ENCODE results near the gene IMMT. TPM values are rescaled to one million over a fixed set of nuclear protein-coding genes. Genes with fewer than 3 reads are reported as not detected.

Gene IMMT
- total and polyA plus RNA-seq, 9 of the 15 experiments (the other 6 are each of a cell fraction or from before 2014, with no cell fraction given) = 119 to 294 (median 140) TPM

DNA sequence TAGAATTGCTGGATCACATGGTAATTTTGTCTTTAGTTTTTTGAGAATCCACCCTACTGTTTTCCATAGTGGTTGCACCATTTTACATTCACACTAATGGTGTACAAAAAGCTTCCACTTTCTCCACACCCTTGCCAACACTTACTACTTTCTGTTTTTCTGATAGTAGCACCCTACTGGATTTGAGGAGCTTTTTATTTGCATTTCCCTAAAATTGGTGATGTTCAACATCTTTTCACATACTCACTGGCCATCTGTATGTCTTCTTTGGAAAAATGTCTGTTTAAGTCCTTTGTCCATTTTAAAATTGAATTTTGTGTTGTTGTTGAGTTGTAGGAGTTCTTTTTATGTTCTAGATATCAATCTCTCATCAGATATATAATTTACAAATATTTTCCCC, 93.1 kb downstream of the IMMT start:
- TF ChIP-seq PYGO2 (tag; IDR thresholded peaks at IDR 0.05) = no peak
- TF ChIP-seq RBM25 (IDR thresholded peaks at IDR 0.05; ENCODE audit: low read depth, low read length, severe bottlenecking) = peak; percentile 48
- H3K4me2 ChIP-seq (ENCODE audit: insufficient read depth, low read length) = no peak overlapping the region
- H3K79me2 ChIP-seq (ENCODE audit: control insufficient read depth, insufficient read depth, low read length) = peaks cover 96% of the 10 kb centered on the region
- POLR2A ChIA-PET = no interaction called here
- peaks cover 0 to 11% of the 10 kb centered on the region in 2 experiments; a peak in 3 of 5 replicates for H3K4me1 ChIP-seq (replicated peaks in 1 of 2; ENCODE audit: control insufficient read depth in 2 of 2, insufficient read depth in 2 of 2, low read length in 2 of 2)
- no peak overlapping the region for H3K4me3 ChIP-seq
- H3K27ac ChIP-seq (ENCODE audit: extremely low read depth, low read depth, low read length) = no peak overlapping the region
- no peak for DNase-seq (ENCODE audit: extremely low read depth in 1 of 4, low spot score in 3 of 4)
- H3K9me3 ChIP-seq (replicated peaks; ENCODE audit: control insufficient read depth, insufficient read depth, low read depth, low read length) = no peaks in the 10 kb centered on the region
- no TSS peak for BruUV-seq (replicated peaks)
- intact Hi-C loops (cut with micrococcal nuclease) (loop anchor here (10.0 kb wide), 1 partner anchor 687 kb away; the partner anchor contains the start of genes CAPG and SH2D6), in situ Hi-C loops (cut with MboI) (no loop called here)
- H3K36me3 ChIP-seq (ENCODE audit: control insufficient read depth, insufficient read depth, low read length) = peaks cover 75% of the 10 kb centered on the region
- ATAC-seq = no peak
- no peak overlapping the region for H2AFZ ChIP-seq (ENCODE audit: low read depth, low read length)
- no peaks in the 10 kb centered on the region for H3K27me3 ChIP-seq (ENCODE audit: control insufficient read depth in 2 of 2, insufficient read depth in 2 of 2, low read length in 2 of 2)
- no peak for FAIRE-seq
- H3K9ac ChIP-seq (ENCODE audit: insufficient read depth in 1 of 2, low read depth in 2 of 2, low read length in 2 of 2) = no peak overlapping the region
- no peaks in the 10 kb centered on the region for H3K9me1 ChIP-seq (ENCODE audit: control insufficient read depth, insufficient read depth, low read length)
- peaks cover 7% of the 10 kb centered on the region; the same call in 1 of the 2 replicates for H4K20me1 ChIP-seq (replicated peaks; ENCODE audit: control insufficient read depth, insufficient read depth, low read length)
- CTCF ChIA-PET (ENCODE audit: low intra/inter-chr PET ratio) = no interaction called here

DNA sequence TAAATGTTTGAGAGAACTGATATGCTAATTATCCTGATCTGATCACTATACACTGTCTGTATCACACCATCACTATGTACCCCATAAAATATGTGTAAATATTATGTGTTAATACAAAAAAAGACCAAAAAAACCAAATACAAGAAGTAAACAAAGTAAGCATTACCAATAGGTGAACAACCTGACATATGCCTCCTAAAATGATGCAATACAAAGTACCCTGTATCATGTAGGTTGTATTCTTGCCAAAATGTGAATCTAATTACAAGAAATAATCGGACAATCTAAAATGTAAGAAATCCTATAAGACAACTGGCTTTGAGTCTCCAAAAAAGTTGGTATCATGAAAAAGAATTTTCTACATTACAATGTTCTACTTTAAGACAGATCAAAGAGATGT, 97.3 kb downstream of the IMMT start:
- H4K20me1 ChIP-seq (replicated peaks; ENCODE audit: control insufficient read depth, insufficient read depth, low read length) = no peaks in the 10 kb centered on the region
- no peak for FAIRE-seq
- H3K4me2 ChIP-seq (ENCODE audit: insufficient read depth, low read length) = no peak overlapping the region
- H3K79me2 ChIP-seq (ENCODE audit: control insufficient read depth, insufficient read depth, low read length) = peaks cover 90% of the 10 kb centered on the region
- H2AFZ ChIP-seq (ENCODE audit: low read depth, low read length) = no peak overlapping the region
- no peak for DNase-seq (ENCODE audit: extremely low read depth in 1 of 4, low spot score in 3 of 4)
- H3K9ac ChIP-seq (ENCODE audit: insufficient read depth in 1 of 2, low read depth in 2 of 2, low read length in 2 of 2) = no peak overlapping the region
- CTCF ChIA-PET (ENCODE audit: low intra/inter-chr PET ratio) = no interaction called here
- POLR2A ChIA-PET = interaction anchor here (1.4 kb wide), 1 partner anchor 9 kb away, joined by 4 read pairs; no protein-coding TSS in a partner anchor
- intact Hi-C loops (cut with micrococcal nuclease) = no loop called here
- no peak for TF ChIP-seq ZNF561 (CRISPR knock-in tag; conservative IDR thresholded peaks at IDR 0.05)
- no peak for TF ChIP-seq PRMT5 (CRISPR knock-in tag; IDR thresholded peaks at IDR 0.05)
- TF ChIP-seq CEBPG (CRISPR knock-in tag; IDR thresholded peaks at IDR 0.05) = no peak
- peak; percentile 40 to 59 for TF ChIP-seq CEBPG (tag; conservative IDR thresholded peaks at IDR 0.05 in 1 of 2, IDR thresholded peaks at IDR 0.05 in 1 of 2)
- no peak for TF ChIP-seq ESRRB (CRISPR knock-in tag; IDR thresholded peaks at IDR 0.05; ENCODE audit: borderline replicate concordance)
- TF ChIP-seq, protein P1, sequence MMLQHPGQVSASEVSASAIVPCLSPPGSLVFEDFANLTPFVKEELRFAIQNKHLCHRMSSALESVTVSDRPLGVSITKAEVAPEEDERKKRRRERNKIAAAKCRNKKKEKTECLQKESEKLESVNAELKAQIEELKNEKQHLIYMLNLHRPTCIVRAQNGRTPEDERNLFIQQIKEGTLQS (IDR thresholded peaks at IDR 0.05) = peak; percentile 59
- TF ChIP-seq, protein P1 (CRISPR knock-in tag; conservative IDR thresholded peaks at IDR 0.05) = no peak
- 0 out of 2 replicates have a peak, but pooled peaks have one; percentile 26 for TF ChIP-seq CEBPB (tag; IDR thresholded peaks at IDR 0.05)
- TF ChIP-seq MED1 (CRISPR knock-in tag; IDR thresholded peaks at IDR 0.05; ENCODE audit: borderline replicate concordance) = no peak
- TF ChIP-seq ZNF217 (CRISPR knock-in tag; IDR thresholded peaks at IDR 0.05) = no peak
- ATAC-seq = no peak
- in situ Hi-C loops (cut with MboI) = no loop called here
- BruUV-seq (replicated peaks) = no TSS peak
- H3K4me1 ChIP-seq (replicated peaks in 1 of 2; ENCODE audit: control insufficient read depth in 2 of 2, insufficient read depth in 2 of 2, low read length in 2 of 2) = no peaks in the 10 kb centered on the region; a peak in 2 of 5 replicates
- no peak overlapping the region for H3K27ac ChIP-seq (ENCODE audit: extremely low read depth, low read depth, low read length)
- no peaks in the 10 kb centered on the region for H3K9me3 ChIP-seq (replicated peaks; ENCODE audit: control insufficient read depth, insufficient read depth, low read depth, low read length)
- H3K36me3 ChIP-seq (ENCODE audit: control insufficient read depth, insufficient read depth, low read length) = peaks cover 98% of the 10 kb centered on the region
- H3K4me3 ChIP-seq = no peak overlapping the region
- 100% methylated on average over 1 of the region's 1 CpG for whole genome bisulfite sequencing (ENCODE audit: insufficient coverage, low coverage, missing lambda C conversion rate)
- H3K9me1 ChIP-seq (ENCODE audit: control insufficient read depth, insufficient read depth, low read length) = no peaks in the 10 kb centered on the region
- H3K27me3 ChIP-seq (ENCODE audit: control insufficient read depth in 2 of 2, insufficient read depth in 2 of 2, low read length in 2 of 2) = no peaks in the 10 kb centered on the region

All from K562 (cell line).